Vagina (tissue), 2 donors: ENCODE data around the gene ITPR3. TPM values are rescaled to one million over a fixed set of nuclear protein-coding genes. Genes with fewer than 3 reads are reported as not detected.
A peak's percentile ranks its signal among the peaks of the same experiment; 100 is the strongest.

Experiments used
- DNase-seq, 2 donors: peaks; one replicate each; pipeline ENCODE4 v3.0.0-alpha.2; 2017; ENCODE audit errors: extremely low spot score in 2 of 2
- H3K27ac ChIP-seq: fragments of 200-600 bp; sonication (generic); one replicate; pipeline ENCODE4 v1.5.1; 2019
- H3K27me3 ChIP-seq: fragments of 200-600 bp; sonication (generic); one replicate; pipeline ENCODE4 v1.5.1; 2019
- H3K36me3 ChIP-seq, 2 donors: fragments of 200-600 bp; sonication (generic); one replicate each; pipeline ENCODE4 v1.5.1; 2017 to 2019
- H3K4me1 ChIP-seq: fragments of 200-600 bp; sonication (generic); one replicate; pipeline ENCODE4 v1.5.1; 2019
- H3K4me3 ChIP-seq, 2 donors: fragments of 200-600 bp; sonication (generic); 1 replicate in 1 of 2; 2 replicates in 1 of 2; pipeline ENCODE4 v1.5.1; 2016 to 2019
- H3K9me3 ChIP-seq: fragments of 200-600 bp; sonication (generic); one replicate; pipeline ENCODE4 v1.5.1; 2019
- POLR2A ChIP-seq, 2 donors: fragments of 450-650 bp; IDR thresholded peaks; one replicate each; pipeline ENCODE4 v1.6.1; 2017; ENCODE audit warnings: antibody characterized with exemption in 2 of 2, mild to moderate bottlenecking in 2 of 2, moderate library complexity in 2 of 2
- POLR2AphosphoS5 ChIP-seq, 2 donors: sonication (generic); formaldehyde crosslinking; IDR thresholded peaks; one replicate each; pipeline ENCODE4 v1.9.0; 2017; ENCODE audit warnings: antibody characterized with exemption in 2 of 2, mild to moderate bottlenecking in 2 of 2, low read depth in 1 of 2; ENCODE audit not compliant: insufficient read depth in 1 of 2
- intact Hi-C: fragments of 100-400 bp; cut with DNase I; formaldehyde crosslinking; loops from one replicate; pipeline ENCODE4 v1.15.1; 2023
- total RNA-seq: library from RNA; depleted of rRNA; stranded (reverse); fragments of >200 nt; gene quantifications from one replicate; pipeline ENCODE4 v1.2.3, GENCODE V29; 2016
- TF ChIP-seq, protein P1 (sequence below), 3 experiments: fragments of 450-650 bp in 2 of 3; fragments of 200-600 bp in 1 of 3; sonication (generic) in 1 of 3; IDR thresholded peaks; one replicate each; pipeline ENCODE4 v1.5.1; 2017 to 2019; ENCODE audit warnings: antibody characterized with exemption in 3 of 3, mild to moderate bottlenecking in 2 of 3, moderate library complexity in 2 of 3

ITPR3 gene
- total RNA-seq, 1 donor from 2014 or later: 50.1 TPM

DNA sequence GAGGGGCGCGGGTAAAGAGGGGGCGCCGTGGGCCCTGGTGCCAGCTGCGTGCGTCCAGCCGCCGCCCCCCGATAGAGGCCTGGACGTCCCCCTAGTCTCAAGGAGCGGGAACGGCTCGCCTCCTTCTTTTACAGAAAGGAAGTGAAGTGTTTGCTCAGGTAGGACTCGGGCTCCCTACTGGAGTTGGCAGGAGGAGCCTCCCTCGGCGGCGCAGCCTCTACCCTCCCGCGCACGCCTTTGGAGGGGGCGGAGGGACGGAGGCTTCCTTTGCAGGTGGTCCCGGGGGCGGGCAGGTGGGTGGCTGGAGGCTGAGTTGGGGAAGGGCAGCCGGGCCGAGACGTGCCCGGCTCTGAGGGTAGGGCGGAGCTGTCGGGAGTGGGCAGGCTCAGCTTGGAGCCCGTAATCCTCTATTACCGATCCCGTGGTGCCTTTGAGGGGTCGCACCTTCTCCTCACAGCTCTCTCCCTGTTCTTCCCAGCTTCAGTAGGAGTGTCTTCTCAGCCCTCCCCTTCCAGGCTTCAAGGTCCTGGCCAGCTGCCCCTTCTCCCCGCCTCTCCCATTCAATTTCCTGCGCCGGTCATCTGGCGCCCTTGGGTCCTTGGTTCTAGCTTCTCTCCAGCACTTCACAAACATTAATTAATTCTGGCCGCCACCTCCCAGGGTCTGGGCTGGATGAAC is 728 bp downstream of the ITPR3 start:
- DNase-seq: peak in 1 of 2 donors; percentile 91
- no peaks in the 10 kb centered on the region for H3K9me3 ChIP-seq
- TF ChIP-seq POLR2AphosphoS5 (IDR thresholded peaks at IDR 0.05; ENCODE audit: insufficient read depth in 1 of 2, low read depth in 1 of 2): peak in 1 of 2 donors; percentile 64
- TF ChIP-seq, protein P1, sequence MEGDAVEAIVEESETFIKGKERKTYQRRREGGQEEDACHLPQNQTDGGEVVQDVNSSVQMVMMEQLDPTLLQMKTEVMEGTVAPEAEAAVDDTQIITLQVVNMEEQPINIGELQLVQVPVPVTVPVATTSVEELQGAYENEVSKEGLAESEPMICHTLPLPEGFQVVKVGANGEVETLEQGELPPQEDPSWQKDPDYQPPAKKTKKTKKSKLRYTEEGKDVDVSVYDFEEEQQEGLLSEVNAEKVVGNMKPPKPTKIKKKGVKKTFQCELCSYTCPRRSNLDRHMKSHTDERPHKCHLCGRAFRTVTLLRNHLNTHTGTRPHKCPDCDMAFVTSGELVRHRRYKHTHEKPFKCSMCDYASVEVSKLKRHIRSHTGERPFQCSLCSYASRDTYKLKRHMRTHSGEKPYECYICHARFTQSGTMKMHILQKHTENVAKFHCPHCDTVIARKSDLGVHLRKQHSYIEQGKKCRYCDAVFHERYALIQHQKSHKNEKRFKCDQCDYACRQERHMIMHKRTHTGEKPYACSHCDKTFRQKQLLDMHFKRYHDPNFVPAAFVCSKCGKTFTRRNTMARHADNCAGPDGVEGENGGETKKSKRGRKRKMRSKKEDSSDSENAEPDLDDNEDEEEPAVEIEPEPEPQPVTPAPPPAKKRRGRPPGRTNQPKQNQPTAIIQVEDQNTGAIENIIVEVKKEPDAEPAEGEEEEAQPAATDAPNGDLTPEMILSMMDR (IDR thresholded peaks at IDR 0.05): no peak
- TF ChIP-seq POLR2A (IDR thresholded peaks at IDR 0.05): no peak
- H3K36me3 ChIP-seq: no peaks in the 10 kb centered on the region
- intact Hi-C loops: loop anchor here (5.0 kb wide), 1 partner anchor 35 kb away; no protein-coding TSS in a partner anchor
- peak overlapping the region; percentile 57 to 90 for H3K4me3 ChIP-seq
- H3K27me3 ChIP-seq: no peaks in the 10 kb centered on the region
- peak overlapping the region; percentile 92 for H3K27ac ChIP-seq
- H3K4me1 ChIP-seq: peaks cover 54% of the 10 kb centered on the region

GRCh38 chr6:33622456-33623431 is 1.6 kb downstream of the ITPR3 start:
- no peaks in the 10 kb centered on the region for H3K9me3 ChIP-seq
- peak overlapping the region; percentile 57 to 90 for H3K4me3 ChIP-seq
- DNase-seq: no peak
- intact Hi-C loops: loop anchor here (5.0 kb wide), 1 partner anchor 35 kb away; no protein-coding TSS in a partner anchor
- no peaks in the 10 kb centered on the region for H3K36me3 ChIP-seq
- H3K27me3 ChIP-seq: no peaks in the 10 kb centered on the region
- peaks cover 57% of the 10 kb centered on the region for H3K4me1 ChIP-seq
- TF ChIP-seq POLR2A (IDR thresholded peaks at IDR 0.05): no peak
- TF ChIP-seq POLR2AphosphoS5 (IDR thresholded peaks at IDR 0.05; ENCODE audit: insufficient read depth in 1 of 2, low read depth in 1 of 2): peak; percentile 18 to 32
- TF ChIP-seq, protein P1 (IDR thresholded peaks at IDR 0.05): no peak
- H3K27ac ChIP-seq: peak overlapping the region; percentile 92

DNA sequence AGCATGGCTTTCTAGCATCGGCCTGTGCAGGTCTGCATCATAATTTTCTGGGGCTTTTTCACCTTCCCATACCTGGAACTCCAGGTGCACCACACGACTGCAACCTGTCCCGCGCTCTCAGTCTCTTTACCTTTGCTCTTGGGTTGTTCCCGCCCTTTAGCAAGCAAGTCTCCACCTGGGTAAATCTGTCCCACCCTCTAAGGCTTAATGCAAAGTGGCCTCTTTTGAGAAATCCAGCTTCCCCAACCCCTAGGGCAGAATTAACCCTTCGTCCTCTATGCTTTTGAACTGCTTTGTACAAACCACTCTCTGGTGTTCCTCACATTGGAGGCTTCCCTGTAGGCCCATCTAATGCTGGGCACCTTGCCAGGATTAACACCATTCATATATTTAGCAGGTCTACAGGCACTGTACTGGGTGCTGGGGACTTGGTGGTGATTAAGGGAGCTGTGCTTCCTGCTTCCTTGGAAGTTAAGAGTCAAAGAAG is 2.8 kb downstream of the ITPR3 start:
- DNase-seq: peak in 1 of 2 donors; percentile 85
- intact Hi-C loops: loop anchor here (5.0 kb wide), 1 partner anchor 37 kb away; no protein-coding TSS in a partner anchor
- no peaks in the 10 kb centered on the region for H3K9me3 ChIP-seq
- H3K27me3 ChIP-seq: no peaks in the 10 kb centered on the region
- no peak overlapping the region for H3K4me3 ChIP-seq
- no peak overlapping the region for H3K27ac ChIP-seq
- TF ChIP-seq, protein P1 (IDR thresholded peaks at IDR 0.05): no peak
- TF ChIP-seq POLR2A (IDR thresholded peaks at IDR 0.05) (no peak), POLR2AphosphoS5 (IDR thresholded peaks at IDR 0.05; ENCODE audit: insufficient read depth in 1 of 2, low read depth in 1 of 2) (no peak)
- H3K36me3 ChIP-seq: no peaks in the 10 kb centered on the region
- peaks cover 66% of the 10 kb centered on the region for H3K4me1 ChIP-seq

DNA sequence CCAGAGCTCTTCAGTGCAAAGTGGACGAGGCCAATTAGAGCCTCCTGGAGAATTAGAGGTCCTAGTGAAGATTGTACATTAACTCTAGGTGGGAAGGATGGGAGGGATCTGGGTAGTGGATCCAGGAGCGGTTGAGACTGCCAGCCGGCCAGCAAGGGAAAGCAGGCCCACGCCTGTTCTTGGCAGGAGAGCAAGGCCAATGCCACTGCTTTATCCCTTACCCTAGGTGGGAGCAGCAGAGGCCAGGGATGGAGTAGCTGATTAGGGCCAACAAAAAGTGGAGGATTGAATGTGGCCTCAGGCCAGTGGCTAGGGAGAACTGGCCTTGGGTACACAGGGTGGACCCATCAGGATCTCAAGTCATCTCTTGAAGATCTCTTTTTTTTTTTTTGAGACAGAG is 3.7 kb downstream of the ITPR3 start:
- H3K4me1 ChIP-seq: peaks cover 59% of the 10 kb centered on the region
- H3K4me3 ChIP-seq: no peak overlapping the region
- no peak overlapping the region for H3K27ac ChIP-seq

More for the DNA sequence above, 3.7 kb downstream of the ITPR3 start:
- no peak for DNase-seq
- H3K36me3 ChIP-seq: no peaks in the 10 kb centered on the region
- TF ChIP-seq POLR2AphosphoS5 (IDR thresholded peaks at IDR 0.05; ENCODE audit: insufficient read depth in 1 of 2, low read depth in 1 of 2): no peak
- TF ChIP-seq, protein P1 (IDR thresholded peaks at IDR 0.05): no peak
- TF ChIP-seq POLR2A (IDR thresholded peaks at IDR 0.05): no peak
- no peaks in the 10 kb centered on the region for H3K9me3 ChIP-seq
- intact Hi-C loops: loop anchor here (5.0 kb wide), 1 partner anchor 38 kb away; no protein-coding TSS in a partner anchor
- H3K27me3 ChIP-seq: no peaks in the 10 kb centered on the region
